HG03280 (cell line): ENCODE results near the gene FOXP1.

Source experiments
- ATAC-seq: cut with Tn5 transposase; IDR thresholded peaks from one replicate; pipeline ENCODE4 v1.9.1; 2021; ENCODE audit warnings: mild to moderate bottlenecking, moderate library complexity; ENCODE audit not compliant: unreplicated experiment

The FOXP1 gene

GRCh38 chr3:71120012-71120411 is 463.5 kb downstream of the FOXP1 start:
- ATAC-seq = no peak

DNA sequence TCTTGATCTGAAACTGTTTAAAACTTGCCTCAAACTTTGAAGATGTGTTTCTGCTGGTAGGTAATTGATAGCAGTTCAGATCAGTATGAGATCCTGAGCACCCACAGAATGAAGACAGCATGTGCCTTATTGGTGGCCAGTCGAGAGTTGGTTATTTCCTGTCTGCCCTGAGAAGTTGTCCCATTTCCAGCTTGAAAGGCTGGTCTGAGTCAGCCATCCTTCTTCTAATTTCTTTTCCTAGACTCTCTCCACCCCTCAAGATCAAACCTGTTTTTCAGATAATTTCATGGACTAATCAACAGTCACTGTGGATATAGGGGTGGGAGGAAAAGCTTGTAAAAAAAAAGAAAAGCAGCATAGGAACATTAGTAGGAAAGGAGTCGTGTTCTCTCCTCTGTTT is 464.4 kb downstream of the FOXP1 start:
- no peak for ATAC-seq

- no peak for ATAC-seq
Measured at GRCh38 chr3:71118436-71118835, 465.1 kb downstream of the FOXP1 start.

DNA sequence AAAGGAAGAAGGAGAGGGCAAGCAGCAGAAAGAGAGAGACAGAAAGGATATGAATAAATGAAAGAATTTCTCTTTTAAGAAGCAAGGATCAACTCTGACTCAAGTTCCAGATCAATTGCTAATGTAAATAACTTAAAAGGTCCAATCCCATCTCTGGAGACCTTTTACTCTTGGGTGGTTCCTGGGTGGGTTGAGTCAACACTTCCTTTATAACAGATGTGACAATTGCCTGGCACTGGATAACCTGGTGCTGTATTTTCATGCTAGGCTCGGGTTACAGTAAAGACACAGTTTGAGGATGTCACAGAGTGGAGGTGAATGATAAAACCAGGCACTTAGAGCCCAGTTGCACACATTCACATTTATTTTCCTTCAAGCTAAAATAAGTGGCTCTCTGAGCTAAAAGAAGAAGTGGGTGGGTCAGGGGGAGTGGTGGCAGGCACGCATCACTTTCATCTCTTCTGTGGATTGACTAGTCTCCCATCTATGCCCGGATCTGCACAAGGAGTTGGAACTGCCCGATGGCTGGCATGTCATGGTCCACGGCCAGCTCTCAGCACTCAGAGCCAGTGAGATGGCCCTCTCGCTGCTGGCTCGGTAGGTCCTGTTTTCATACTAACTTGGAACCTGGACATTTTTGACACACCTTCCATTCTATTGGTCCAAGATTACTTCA is 465.8 kb downstream of the FOXP1 start:
- no peak for ATAC-seq

DNA sequence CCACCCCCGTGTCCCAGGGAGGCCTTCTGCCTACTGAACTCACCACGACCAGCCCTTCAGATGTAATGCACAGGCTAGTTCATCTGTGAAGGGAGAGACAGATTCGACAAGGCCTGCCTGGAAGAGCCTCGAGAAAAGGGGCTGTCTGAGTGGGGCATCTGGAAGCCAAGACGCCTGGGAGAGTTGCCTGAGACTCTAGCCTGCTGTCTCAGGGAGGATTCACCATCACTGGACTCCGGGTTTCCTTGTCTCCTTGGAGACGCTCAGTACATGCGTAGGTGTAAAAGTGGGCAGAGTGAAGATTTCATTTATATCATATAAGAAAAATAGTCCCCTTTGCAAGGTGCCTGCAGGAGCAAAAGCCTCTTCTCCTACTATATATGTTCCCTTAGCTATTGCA is 468.9 kb downstream of the FOXP1 start:
- ATAC-seq = no peak

- no peak for ATAC-seq
Measured at GRCh38 chr3:71112576-71112975, 471.0 kb downstream of the FOXP1 start.

- ATAC-seq = no peak
Measured at GRCh38 chr3:71111784-71112440, 471.6 kb downstream of the FOXP1 start.

- ATAC-seq = no peak
Measured at GRCh38 chr3:71110385-71111222, 472.9 kb downstream of the FOXP1 start.

DNA sequence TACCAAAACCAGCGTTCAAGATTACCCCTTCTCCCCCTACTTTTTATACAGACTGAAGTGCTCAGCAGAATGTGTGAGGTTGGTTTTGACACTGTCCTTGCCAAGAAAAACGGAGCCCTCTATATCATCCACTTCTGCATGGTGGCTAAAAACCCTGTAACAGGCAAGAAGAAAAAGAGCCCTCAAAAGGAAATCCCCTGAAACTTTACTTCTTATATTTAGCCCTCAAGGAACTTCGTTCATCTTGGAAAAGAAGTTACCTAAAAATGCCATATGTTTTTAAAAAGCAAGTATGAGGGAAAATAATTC is 473.6 kb downstream of the FOXP1 start:
- no peak for ATAC-seq

DNA sequence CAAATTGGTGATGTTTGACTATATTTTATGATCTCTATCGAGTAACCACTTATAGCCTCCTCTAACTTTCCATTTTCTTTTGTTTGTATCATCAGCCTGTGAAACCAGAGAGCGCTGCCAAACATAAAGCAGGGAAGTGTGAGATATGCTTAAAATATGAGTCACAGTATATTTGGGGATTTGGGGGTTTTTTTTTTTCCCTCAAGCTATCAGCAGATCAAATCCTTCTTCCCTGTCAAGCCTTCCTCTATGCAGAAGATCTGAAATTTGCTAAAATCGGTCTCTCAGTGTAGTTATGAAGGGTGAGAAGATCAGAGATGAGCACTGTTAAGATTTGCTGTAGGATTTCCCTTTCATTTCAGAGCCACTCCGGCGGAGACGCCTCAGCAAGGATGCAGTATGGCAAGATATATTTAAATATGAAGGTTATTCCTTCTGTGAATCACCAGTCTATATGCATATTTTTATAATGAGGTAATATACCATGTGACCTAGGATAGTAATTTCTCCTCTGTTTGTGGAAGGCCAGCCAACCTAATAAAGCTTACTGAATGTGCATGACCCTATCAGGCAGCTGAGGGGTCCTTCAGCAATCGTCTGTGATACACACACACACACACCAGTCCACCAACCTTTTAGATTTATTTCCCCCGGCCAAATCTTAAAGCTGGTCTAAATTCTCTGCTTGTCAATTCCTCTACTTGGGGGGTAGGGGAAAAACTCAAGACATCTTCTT is 474.1 kb downstream of the FOXP1 start:
- ATAC-seq = no peak

GRCh38 chr3:71107926-71108325 is 475.6 kb downstream of the FOXP1 start:
- ATAC-seq = no peak

GRCh38 chr3:71104976-71105375 is 478.6 kb downstream of the FOXP1 start:
- ATAC-seq = no peak

DNA sequence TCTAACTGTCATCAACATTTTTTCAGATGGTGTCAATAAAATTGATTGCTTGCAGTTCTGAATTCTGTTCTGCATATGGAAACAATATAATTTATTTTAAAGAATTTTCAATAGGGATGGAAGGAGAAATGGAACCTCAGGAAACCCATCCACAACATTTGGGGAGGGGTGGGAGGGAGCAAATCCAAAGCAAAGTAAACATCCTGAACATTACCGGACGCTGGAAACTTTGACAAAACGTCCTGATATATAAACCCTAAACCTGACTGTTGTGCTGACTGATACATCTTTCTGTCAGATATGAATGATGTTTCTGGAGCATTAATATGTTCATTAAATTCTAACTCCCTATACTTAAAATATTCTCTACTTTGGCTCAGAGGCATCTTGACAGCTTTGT is 479.0 kb downstream of the FOXP1 start:
- no peak for ATAC-seq

- ATAC-seq = no peak
Measured at GRCh38 chr3:71104121-71104541, 479.4 kb downstream of the FOXP1 start.

DNA sequence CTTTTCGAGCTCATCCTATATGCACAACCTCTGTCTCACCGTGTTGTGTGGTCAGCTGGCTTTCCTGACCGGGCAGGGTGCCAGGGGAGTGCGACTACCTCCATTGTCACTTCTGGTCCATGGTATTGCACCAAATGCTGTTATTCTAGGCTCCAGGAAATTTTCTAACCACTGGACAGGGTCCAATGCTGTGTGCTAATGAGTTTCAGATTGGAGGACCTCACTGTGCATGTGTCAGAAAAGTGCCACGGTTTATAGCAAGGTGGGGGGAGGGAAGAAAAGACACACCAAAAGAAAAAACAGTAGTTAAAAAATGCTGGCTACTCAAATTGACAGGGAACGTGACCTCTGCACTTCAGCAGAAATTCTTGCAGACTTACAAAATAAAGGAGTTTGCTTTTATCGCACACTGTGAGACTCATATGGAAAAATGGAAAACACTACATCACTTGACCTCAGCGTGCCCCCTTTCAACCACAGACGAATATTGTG is 480.1 kb downstream of the FOXP1 start:
- ATAC-seq = no peak

DNA sequence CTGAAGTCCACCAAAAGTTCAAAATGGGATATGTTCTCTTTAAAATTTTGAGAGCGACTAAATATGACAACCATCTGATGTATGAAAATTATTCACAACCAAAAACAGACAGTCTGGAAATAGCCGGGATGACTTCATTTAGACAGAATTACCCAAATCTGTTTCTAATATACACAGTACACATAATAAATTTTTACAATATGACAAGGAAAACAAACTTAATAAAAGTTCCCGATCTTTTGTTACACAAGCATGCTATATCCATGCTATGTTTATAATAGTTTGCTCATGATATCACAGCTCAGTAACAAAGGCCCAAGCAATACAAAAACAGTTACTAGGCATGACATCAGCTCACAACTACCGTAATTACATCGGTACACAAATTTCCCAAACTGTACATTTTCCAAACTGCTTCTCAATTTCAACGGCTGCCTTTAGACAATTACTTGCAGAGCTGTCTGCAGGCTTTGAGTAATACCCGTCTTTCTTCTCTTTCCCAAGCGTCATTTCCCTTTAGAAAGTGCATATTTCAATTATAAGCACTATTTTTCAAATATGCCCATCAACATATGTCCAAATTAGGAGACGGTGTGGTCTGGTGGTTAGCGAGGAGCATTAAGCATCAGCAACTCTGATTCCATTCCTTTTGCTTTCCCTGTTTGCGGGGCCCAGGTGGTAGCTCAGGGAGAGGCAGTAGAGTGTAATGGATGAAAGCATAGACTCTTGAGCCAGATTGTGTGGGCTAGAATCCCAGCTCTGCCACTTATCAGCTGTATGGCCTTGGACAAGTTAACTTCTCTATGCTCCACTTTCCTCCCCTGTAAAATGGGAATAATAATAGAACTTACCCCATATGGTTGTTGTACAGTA is 481.2 kb downstream of the FOXP1 start:
- no peak for ATAC-seq

- ATAC-seq = no peak
Measured at GRCh38 chr3:71101626-71102025, 481.9 kb downstream of the FOXP1 start.

- ATAC-seq = no peak
Measured at GRCh38 chr3:71101014-71101413, 482.5 kb downstream of the FOXP1 start.

DNA sequence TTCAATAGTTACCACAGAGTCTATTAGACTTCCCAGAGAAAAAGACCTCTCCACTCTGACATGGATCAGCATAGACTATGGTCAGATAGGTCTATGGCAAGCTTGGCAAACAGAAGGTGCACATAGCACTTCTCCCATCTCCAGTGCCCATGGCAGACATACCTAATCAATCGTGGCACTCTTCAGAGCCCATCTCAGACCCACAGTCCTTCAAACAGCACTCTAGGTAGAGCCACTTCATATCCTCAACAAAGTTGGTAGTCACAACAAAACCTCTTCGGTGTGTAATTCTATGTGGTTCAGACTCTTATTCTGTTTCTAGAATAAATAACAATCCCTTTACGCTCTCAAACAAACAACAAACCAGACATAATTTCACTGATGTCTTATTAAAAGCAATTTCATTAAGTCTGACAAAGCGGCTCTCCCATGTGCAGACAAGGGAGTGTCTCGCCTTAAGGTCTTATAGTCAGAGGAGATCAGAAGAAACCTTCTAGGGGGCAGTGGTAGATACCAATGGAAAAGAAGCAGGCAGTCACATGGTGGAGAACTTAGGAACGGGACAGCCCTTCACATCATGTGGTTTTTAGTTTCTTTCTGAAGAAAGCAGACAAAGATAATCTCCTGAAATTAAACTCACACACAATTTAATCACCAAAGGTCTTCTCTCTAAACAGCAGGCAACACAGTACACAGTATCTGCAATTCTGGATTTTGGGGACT is 483.4 kb downstream of the FOXP1 start:
- ATAC-seq = no peak

GRCh38 chr3:71097557-71097956 is 486.0 kb downstream of the FOXP1 start:
- ATAC-seq = no peak
